HEK293T (cell line): ENCODE results near the gene EXOC3L4.
"Not testable (repeated sequence)": the region's sequence is repeated elsewhere in the genome, so short reads cannot be mapped to it uniquely, and the experiment has no call there.

ENCODE experiments used
- CTCF ChIA-PET: fragments of 350-600 bp; formaldehyde crosslinking; extraction: SDS; loops from one replicate; lab custom pipeline; 2021; ENCODE audit warnings: antibody characterized with exemption, inconsistent platforms; lab: Yijun Ruan, JAX
- POLR2A ChIA-PET: fragments of 350-600 bp; formaldehyde crosslinking; extraction: SDS; loops from one replicate; lab custom pipeline; 2020; ENCODE audit warnings: antibody characterized with exemption, inconsistent platforms; lab: Yijun Ruan, JAX
- DNase-seq: peaks from one replicate; pipeline ENCODE4 v3.0.0; 2012; ENCODE audit warnings: mixed read lengths; ENCODE audit errors: extremely low spot score
- ARNT ChIP-seq: fragments of 450-650 bp; IDR thresholded peaks from 2 replicates; pipeline ENCODE4 v1.6.1; 2017; ENCODE audit warnings: mild to moderate bottlenecking
- BHLHE40 ChIP-seq: fragments of 450-650 bp; IDR thresholded peaks from 2 replicates; pipeline ENCODE4 v1.6.1; 2016; ENCODE audit warnings: mild to moderate bottlenecking, moderate library complexity, borderline replicate concordance
- CTBP1 ChIP-seq: fragments of 450-650 bp; IDR thresholded peaks from 2 replicates; pipeline ENCODE4 v1.6.1; 2016; ENCODE audit warnings: borderline replicate concordance
- ELF4 ChIP-seq: fragments of 450-650 bp; IDR thresholded peaks from 2 replicates; pipeline ENCODE4 v1.6.1; 2017; ENCODE audit warnings: antibody characterized with exemption
- FOXA1 ChIP-seq: fragments of 450-650 bp; IDR thresholded peaks from 2 replicates; pipeline ENCODE4 v1.6.1; 2016; ENCODE audit warnings: mild to moderate bottlenecking
- FOXK2 ChIP-seq: fragments of 450-650 bp; IDR thresholded peaks from 2 replicates; pipeline ENCODE4 v1.6.1; 2016; ENCODE audit warnings: mild to moderate bottlenecking
- FOXM1 ChIP-seq: fragments of 450-650 bp; IDR thresholded peaks from 2 replicates; pipeline ENCODE4 v1.6.1; 2017; ENCODE audit warnings: mild to moderate bottlenecking, borderline replicate concordance
- HDGF ChIP-seq: fragments of 450-650 bp; IDR thresholded peaks from 2 replicates; pipeline ENCODE4 v1.6.1; 2017; ENCODE audit warnings: antibody characterized with exemption, borderline replicate concordance
- L3MBTL2 ChIP-seq: fragments of 450-650 bp; conservative IDR thresholded peaks from 2 replicates; pipeline ENCODE4 v1.6.1; 2016; ENCODE audit warnings: mild to moderate bottlenecking
- LEF1 ChIP-seq: fragments of 450-650 bp; IDR thresholded peaks from 2 replicates; pipeline ENCODE4 v1.6.1; 2017; ENCODE audit warnings: mild to moderate bottlenecking, borderline replicate concordance
- NFRKB ChIP-seq: fragments of 450-650 bp; IDR thresholded peaks from 2 replicates; pipeline ENCODE4 v1.6.1; 2016; ENCODE audit warnings: mild to moderate bottlenecking, moderate library complexity
- PKNOX1 ChIP-seq: fragments of 450-650 bp; IDR thresholded peaks from 2 replicates; pipeline ENCODE4 v1.6.1; 2016
- SP1 ChIP-seq: fragments of 450-650 bp; IDR thresholded peaks from 2 replicates; pipeline ENCODE4 v1.6.1; 2017
- SUZ12 ChIP-seq: fragments of 450-650 bp; IDR thresholded peaks from 2 replicates; pipeline ENCODE4 v1.6.1; 2016; ENCODE audit warnings: mild to moderate bottlenecking
- TARDBP ChIP-seq: fragments of 450-650 bp; IDR thresholded peaks from 2 replicates; pipeline ENCODE4 v1.6.1; 2016
- ZNF384 ChIP-seq: fragments of 450-650 bp; IDR thresholded peaks from 2 replicates; pipeline ENCODE4 v1.6.1; 2016

The EXOC3L4 gene

GRCh38 chr14:103112400-103113243 lies 18.1 kb downstream of the EXOC3L4 start:
- TF ChIP-seq ELF4 (no peak), SUZ12 (no peak), NFRKB (no peak), TARDBP (no peak)
- no peak for DNase-seq
- CTCF ChIA-PET = interaction anchor here (0.9 kb wide), 1 partner anchor 8 kb away, joined by 4 read pairs; no protein-coding TSS in a partner anchor
- POLR2A ChIA-PET = no interaction called here

- ChIA-PET POLR2A (no interaction called here), CTCF (interaction anchor here (0.9 kb wide), 1 partner anchor 9 kb away, joined by 4 read pairs; no protein-coding TSS in a partner anchor)
- TF ChIP-seq FOXM1 (no peak), CTBP1 (no peak), L3MBTL2 (no peak), FOXK2 (no peak), BHLHE40 (no peak), LEF1 (no peak), ZNF384 (no peak), ELF4 (no peak), FOXA1 (no peak), TARDBP (no peak), SP1 (no peak), SUZ12 (no peak), PKNOX1 (no peak), ARNT (no peak), HDGF (no peak), NFRKB (no peak)
- no peak for DNase-seq
Observed at GRCh38 chr14:103113303-103113702, 18.8 kb downstream of the EXOC3L4 start.

DNA sequence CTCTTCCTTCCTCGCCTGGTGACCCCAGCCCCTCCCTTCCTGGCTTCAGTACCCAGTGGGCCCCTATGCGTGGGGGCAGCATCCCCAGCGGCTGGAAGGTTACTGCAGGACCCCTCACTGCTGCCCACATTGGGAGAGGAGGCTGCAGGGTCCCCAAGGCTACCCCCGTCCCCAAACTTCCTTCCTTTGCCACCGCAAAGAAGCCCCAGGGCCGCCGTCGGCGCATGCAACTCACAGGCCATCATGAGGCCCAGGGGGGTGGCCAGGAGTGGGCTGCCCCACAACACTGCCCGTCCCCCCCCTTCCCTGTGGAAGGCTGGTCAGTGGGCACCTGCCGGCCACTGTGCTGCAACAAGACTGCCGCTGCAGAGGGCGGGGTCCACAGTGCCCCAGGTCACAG lies 19.2 kb downstream of the EXOC3L4 start:
- POLR2A ChIA-PET = no interaction called here
- DNase-seq = no peak
- TF ChIP-seq PKNOX1 (no peak), BHLHE40 (no peak), NFRKB (no peak), LEF1 (no peak), HDGF (no peak)
- CTCF ChIA-PET = no interaction called here

DNA sequence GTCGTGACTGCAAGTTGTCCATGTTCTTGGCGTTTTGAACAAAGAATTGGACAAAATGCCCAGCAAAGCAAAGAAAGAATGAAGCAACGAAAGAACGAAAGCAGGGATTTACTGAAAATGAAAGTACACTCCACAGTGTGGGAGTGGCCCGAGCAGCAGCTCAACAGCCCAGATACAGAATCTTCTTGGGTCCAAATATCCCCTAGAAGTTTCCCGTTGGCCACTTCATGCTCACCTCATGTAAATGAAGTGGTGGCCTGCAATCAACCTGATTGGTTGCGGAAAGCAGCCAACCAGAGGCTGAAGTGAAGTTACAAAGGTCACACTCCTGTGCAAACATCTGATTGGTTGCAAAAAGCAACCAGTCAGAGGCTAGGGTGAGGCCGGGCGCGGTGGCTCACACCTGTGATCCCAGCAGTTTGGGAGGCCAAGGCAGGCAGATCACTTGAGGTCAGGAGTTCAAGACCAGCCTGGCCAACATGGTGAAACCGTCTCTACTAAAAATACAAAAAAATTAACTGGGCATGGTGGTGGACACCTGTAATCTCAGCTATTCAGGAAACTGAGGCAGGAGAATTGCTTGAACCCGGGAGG lies 20.7 kb downstream of the EXOC3L4 start:
- DNase-seq, POLR2A ChIA-PET: not testable (repeated sequence)
- CTCF ChIA-PET = interaction anchor here (1.0 kb wide), 1 partner anchor 10 kb away, joined by 4 read pairs; no protein-coding TSS in a partner anchor

DNA sequence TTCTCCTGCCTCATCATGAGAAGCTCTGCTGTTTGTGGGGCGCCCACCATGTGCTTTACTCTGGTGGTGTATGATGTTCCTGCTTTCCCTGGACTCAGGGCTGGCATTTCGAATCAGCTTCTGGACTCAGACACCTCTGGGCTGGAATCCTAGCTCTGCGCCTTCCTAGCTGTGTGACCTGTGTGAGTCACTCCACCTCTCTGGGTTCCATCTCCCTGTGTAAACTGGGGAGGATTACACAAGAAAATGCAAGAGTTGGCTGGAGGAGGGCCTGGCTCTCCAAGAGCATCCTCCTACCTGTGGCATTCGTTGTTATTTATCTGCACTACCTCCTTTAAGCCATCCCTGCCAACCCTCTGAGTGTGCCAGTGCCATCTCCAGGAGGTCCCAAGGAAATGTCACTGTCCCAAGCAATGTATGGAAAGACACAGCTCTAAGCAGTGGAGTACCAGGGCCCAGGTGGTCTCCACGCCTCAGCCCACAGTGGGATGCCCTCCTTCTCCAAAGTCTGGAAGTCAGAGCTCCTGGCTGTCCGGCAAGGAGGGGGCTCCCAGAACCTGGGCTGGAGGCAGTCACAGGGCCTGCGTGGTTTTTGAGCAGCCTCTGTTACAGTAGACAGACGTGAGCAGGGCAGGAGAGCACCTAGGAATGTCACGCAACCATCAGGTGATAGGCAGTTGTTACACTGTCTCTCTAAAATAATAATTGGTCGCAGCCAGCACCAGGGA lies 21.5 kb downstream of the EXOC3L4 start:
- TF ChIP-seq ELF4 (no peak), BHLHE40 (no peak), LEF1 (no peak), ARNT (no peak), TARDBP (no peak), FOXK2 (no peak), HDGF (no peak), FOXM1 (no peak), SP1 (no peak), CTBP1 (no peak), PKNOX1 (no peak)
- ChIA-PET POLR2A (no interaction called here), CTCF (interaction anchor here (1.0 kb wide), 2 partner anchors 11 kb away, joined by 3 to 4 read pairs; no protein-coding TSS in a partner anchor)
- no peak for DNase-seq

- ChIA-PET CTCF (interaction anchor here (1.0 kb wide), 1 partner anchor 12 kb away, joined by 3 read pairs; no protein-coding TSS in a partner anchor), POLR2A (no interaction called here)
- DNase-seq = no peak
- no peak for TF ChIP-seq FOXA1
- no peak for TF ChIP-seq SP1
- no peak for TF ChIP-seq ARNT
- TF ChIP-seq LEF1 = no peak
- no peak for TF ChIP-seq FOXM1
- no peak for TF ChIP-seq FOXK2
- TF ChIP-seq ELF4 = no peak
- TF ChIP-seq ZNF384 = no peak
Observed at GRCh38 chr14:103116636-103117035, 22.1 kb downstream of the EXOC3L4 start.

DNA sequence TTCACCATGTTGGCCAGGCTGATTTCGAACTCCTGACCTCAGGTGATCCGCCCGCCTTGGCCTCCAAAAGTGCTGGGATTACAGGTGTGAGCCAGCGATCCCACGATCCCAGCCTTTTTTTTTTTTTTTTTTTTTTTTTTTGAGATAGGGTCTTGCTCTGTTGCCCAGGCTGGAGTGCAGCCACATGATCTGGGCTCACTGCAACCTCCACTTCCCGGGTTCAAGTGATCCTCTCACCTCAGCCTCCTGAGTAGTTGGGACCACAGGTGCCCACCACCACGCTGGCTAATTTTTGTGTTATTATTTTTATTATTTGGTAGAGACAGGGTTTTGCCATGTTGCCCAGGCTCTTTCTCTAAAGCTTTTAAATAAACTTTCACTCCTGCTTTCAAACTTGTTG lies 23.0 kb downstream of the EXOC3L4 start:
- CTCF ChIA-PET = interaction anchor here (0.5 to 1.3 kb wide), 2 partner anchors 13 to 369 kb away, joined by 5 to 6 read pairs; no protein-coding TSS in a partner anchor
- DNase-seq, POLR2A ChIA-PET: not testable (repeated sequence)
